Astrocyte (in vitro differentiated cells and primary cell): ENCODE data around the gene FAXC.

ENCODE experiments used
- CTCF ChIP-seq: IDR thresholded peaks from 2 replicates; pipeline ENCODE4 v1.5.1; 2011; ENCODE audit warnings: low read depth, mild to moderate bottlenecking, inconsistent platforms, low read length, moderate library complexity; ENCODE audit not compliant: insufficient read depth
- EZH2 ChIP-seq: IDR thresholded peaks from 2 replicates; pipeline ENCODE4 v1.6.1; 2012; ENCODE audit warnings: mild to moderate bottlenecking, low read length, inconsistent platforms; ENCODE audit not compliant: insufficient read depth

DNA sequence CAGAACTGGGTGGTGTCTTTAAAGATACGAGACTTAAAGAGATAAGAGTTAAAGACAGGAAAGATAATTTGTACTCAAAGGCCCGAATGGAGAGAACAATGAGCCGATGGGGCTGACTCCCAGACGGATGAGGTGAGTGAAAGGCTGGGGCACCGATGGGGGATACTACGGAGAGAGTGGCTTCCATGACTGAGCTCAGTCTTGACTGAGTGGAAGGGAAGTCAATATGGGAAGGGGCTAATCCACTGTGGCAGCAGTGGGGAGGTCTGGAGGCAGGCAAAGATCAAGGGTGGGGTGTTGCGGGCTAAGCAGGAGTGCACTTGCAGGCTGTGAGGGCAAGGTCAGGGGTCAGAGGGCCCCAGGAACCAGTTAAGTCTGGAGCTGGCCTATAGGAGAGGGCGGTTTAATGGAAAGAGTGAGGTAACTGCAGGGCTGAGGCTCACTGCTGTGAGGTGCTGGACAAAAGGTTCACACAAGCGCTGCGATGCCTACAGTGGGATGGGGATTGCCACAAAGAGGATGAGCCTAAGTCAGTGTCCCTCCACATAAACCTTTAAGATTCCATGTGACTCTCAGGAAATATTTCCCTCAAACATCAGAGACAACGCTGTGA, 42.1 kb downstream of the FAXC start:
- TF ChIP-seq CTCF (no peak), EZH2 (no peak)
